HG03575 (cell line): ENCODE results near the gene TTYH3.
"Not testable (repeated sequence)": the region's sequence is repeated elsewhere in the genome, so short reads cannot be mapped to it uniquely, and the experiment has no call there.

ENCODE experiments used
- ATAC-seq: cut with Tn5 transposase; IDR thresholded peaks from one replicate; pipeline ENCODE4 v1.9.1; 2021; ENCODE audit not compliant: unreplicated experiment, insufficient number of reproducible peaks, low FRiP score; ENCODE audit errors: extremely low read depth

The TTYH3 gene

DNA sequence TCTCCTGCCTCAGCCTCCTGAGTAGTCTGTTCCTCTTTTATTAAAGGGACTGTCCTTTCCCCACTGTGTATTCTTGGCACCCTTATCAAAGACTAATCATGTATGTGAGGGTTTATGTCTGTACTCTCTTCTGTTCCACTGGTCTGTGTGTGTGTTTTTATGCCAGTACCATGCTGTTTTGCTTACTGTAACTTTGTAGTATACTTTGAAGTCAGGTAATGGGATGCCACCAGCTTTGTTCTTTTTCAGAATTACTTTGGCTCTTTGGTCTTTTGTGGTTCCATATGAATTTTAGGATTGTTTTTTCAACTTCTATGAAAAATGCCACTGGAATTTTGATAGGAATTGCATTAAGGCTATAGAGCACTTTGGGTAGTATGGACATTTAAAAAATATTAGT is 42.1 kb downstream of the TTYH3 start:
- no peak for ATAC-seq

DNA sequence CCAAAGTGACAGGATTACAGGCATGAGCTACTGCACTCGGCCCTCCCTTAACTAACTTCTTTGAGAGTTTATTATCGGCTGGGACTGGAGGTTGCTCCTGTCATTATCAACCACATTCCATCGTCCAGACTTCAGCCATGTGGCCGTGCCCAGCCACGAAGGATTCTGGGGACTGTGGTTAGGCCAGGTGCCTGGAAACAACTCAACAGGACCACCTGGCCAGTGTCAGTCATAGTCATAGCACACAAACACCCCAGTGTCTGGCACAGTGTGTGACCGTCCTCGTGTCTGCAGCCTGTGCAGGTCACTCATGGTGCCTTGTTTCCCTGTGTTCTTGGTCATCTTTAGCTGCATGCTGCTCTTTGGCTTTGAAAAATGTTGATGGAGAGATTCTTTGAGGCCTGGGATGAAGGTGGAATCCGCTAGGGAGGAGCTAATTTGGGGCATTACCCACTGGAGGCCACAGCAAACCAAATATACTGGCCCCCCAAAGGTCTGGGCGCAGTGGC is 43.5 kb downstream of the TTYH3 start:
- ATAC-seq, result no peak

DNA sequence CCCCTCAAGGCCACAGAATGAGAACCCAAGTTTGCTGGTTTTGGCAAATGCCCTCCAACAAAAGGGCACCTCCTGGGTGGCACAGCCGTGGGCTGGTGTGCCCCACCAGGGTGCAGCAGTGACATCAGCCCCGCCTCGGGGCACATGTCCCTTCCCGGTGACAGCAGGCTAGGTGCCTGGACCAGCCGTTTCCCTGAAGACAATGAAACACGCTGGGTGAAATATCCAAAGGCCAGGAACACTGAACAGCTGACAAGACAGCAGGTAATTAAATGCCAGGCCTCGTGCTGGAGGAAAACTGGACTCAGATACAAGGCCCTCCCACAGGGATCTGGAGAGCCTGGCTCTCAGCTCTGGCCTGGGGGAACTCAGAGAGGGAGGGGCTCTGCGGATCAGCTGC is 44.8 kb downstream of the TTYH3 start:
- not testable (repeated sequence) for ATAC-seq

DNA sequence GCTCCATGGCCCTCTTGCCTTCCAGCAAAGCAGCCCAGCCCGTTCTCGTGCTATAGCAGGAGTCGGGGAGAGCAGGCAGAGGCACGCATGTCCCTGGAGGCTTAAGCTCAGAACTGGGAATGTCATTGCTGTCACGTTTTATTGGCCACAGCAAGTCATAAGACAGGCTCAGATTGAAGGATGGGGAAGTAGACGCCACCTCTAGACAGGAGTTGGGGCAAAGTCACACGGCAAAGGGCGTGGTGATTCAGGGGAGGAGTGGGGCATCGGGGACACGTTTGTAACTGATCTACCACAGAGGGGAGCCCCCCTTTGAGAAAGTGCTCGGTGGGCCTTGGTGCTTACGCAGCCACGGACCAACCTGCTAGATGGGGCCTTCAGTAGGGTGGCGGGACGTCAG is 46.7 kb downstream of the TTYH3 start:
- not testable (repeated sequence) for ATAC-seq

DNA sequence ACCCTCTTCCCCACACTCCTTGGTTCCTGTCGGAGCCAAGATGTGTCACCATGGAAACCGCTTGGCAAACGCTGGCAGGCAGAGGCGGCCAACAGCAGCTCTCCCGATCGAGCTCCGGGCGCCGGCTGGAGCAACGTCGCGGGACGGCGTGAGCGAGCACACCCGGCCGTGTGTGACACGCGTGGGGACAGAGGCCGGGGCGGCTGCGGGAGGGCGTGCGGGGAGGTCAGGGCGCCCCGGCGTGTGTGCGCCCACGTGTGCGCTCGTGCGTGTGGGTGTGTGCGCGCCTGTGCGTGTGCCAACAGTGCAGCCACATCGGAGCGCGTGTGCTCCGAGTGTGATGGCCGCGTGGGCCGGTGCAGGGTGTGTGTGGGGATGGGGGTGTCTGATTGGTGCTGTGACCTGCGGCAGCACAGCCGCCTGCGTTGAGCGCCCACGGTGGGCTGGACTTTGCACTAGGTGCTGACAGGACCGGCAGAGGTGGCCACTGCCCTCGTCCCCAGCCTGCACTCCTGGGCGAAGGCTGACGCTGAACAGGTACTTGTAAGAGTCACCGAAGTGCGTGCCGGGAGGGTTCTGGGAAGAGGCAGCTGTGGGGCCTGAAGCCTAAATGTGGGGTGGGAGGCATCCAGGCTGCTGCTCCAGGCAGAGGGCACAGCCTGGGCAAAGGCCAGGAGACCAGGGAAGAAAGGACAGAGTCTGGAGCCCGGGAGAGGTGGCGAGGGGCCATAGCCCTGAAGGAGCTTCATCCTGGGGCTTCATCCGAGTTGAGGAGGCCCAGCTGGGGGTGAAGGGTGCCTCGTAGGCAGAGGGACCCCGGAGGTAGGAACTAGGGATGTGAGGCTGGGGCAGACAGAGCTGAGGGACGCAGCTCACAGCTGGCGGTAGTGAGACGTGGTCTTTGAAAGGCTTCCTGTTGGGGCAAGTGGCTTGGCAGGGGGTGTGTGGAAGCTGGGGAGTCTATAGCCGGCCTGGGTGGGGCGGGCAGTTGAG is 47.6 kb downstream of the TTYH3 start:
- ATAC-seq, result not testable (repeated sequence)

DNA sequence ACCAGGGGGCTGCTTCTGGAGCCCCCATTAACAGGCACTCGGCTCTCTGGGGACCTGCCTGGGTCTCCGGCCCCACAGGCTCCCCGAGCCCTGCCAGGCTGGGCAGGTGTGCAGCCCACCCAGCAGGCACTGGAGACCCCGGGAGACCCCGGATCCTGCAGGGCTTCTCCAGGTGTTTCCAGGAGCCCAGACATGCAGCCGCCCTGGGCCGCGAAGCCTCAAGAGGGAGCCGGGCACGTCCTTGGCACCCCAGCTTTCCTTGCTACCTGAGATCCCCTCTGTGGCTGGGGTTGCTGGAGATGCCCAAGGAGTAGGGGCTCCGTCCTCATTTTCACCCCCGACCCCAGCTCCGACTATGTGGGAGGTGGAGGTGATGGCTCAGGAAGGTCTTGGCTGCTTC is 48.5 kb downstream of the TTYH3 start:
- no peak for ATAC-seq

DNA sequence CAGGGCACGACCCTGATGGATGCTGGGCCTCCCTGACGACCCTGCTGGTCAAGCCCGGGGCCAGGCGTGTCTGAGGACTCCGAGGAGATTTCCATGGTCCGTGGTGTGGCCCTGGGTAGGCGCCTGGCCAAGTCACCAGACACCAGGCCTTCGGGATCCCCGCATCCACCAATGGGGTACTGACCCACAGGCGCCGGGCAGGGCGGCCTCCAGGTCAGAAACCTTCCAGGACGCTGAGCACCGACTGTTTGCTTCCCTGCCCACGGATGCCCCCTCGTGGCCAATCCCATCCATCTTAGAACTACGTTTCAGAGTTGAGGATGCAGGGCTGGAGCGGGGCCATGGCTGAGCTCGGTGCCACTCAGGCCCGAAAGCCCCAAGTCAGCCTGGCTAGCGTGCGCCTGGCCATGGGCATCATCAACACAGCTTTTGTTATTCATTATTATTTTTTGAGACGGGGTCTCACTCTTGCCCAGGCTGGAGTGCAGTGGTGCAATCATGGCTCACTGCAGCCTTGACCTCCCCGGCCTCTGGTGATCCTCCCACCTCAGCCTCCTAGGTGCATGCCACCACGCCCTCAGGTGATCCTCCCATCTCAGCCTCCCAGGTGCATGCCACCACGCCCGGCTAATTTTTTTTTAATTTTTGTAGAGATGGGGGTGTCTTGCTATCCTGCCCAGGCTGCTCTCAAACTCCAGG is 49.2 kb downstream of the TTYH3 start:
- no peak for ATAC-seq

DNA sequence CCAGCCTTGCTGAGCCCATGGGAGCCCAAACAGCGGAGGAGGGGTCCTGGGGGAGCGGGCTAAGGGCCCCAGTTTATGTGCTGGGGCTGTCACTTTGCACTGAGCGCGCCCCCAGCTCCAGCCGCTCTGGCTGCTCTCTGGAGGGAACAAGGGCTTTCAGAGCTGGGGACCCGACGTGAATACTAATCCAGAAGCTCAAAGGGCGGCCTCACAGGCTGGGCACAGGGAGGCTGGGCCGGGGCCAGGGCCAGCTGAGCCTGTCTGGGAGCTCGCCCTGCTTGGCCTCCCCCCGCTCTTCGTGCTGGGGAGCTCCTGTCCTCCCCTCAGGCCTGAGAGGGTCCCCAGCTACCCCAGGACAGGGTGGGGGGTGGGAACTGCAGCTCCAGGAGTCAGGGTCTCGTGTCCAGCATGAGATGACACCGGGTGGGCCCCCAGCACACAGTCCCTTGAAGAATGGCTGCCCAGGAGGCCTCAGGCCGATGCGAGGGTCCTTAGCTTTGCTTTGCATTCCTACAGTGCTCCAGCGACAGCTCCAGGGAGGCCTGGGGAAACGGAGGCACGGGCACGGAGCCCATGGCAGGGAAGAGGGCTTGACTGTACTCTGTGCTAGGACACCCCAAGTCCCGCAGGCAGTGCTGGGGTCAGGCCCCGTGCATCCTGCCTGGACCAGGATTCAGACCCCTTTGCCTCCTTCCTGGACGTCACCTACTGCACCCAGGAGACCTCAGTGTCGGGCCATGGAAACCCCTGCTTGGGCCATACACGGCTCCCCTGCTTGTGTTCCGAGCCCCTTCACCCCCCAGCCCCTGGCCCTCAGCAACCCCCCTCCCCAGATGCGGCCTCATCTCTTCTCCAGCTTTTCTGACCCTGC is 50.4 kb downstream of the TTYH3 start:
- no peak for ATAC-seq

DNA sequence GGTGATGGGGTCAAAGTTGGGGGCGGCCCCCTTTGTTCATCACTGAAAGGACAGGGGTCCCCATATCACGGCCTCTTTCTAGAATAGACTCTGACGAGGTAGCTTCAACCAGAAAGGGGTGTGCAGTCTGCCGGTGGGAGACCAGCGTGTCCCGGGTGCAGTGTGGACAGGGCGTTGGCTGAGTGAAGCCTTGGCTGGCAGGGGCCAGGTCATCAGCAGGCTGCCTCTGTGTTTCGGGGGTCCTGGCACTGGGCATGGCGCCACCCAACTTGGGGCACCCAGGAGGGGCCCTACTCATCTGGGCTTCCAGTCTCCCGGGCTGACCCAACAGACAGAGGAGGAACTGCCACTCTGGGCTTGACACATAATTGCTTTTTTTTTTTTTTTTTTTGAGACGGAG is 52.7 kb downstream of the TTYH3 start:
- no peak for ATAC-seq

DNA sequence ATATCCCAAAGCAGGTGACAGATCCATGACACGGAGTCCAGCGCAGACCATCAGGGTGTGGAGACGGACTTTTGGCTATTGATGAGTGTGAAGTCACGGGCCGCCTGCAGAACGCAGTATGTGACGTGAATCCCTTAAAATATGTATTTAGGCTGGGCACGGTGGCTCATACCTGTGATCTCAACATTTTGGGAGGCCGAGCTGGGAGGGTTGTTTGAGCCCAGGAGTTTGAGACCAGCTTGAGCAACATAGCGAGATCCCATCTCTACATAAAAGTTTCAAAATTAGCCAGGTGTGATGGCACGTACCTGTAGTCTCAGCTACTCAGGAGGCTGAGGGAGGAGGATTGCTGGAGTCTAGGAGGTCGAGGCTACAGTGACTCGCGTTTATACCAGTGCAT is 54.3 kb downstream of the TTYH3 start:
- no peak for ATAC-seq

DNA sequence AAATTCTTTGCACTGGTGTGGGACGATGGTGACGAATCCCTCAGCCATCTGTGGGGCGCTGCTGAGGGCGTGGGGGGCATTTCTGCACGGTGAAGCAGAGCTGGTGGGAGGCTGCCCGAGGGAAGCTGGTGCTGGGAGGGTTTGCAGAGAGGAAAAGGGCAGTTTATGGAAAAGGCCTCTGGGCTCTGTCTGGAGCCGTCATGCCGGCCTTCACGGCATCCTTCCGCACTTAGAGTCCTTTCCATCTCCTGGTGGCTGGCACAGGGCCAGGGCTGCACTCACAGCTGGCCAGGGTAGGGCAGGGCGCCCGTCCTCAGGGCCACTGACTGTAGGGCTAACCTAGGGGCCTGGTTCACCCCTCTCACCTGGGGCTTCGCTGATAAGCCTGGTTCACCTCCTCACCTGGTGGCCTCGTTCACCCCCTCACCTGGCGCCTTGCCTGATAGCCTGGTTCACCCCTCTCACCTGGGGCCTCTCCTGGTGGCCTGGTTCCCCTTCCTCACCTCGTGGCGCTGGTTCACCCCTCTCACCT is 55.6 kb downstream of the TTYH3 start:
- ATAC-seq, result no peak

DNA sequence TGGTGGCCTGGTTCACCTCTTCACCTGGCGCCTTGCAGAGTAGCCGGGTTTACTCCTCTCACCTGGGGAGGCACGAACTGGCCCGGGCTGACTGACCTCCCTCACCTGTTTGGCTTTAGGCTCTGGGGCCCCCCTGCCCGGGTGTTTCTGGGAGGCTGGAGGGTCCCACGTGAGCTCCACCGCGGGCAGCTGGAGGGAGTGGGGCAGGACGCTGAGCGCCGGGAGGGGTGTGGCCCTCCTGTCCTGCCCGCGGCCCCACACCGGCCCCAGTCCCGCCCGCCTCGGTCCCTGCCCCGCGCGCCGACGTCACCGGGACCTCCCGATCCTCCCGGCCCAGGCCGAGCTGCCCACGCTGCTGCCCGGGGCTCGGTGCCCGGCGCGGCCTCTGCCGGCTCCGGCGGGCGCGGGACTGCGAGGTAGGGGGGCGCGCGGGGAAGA is 56.1 kb downstream of the TTYH3 start, which contains the start of gene AMZ1:
TSS of gene AMZ1 (plus strand) at position 322 of the 438 bp plus-strand sequence. CDS start 12,250 bp downstream, outside the sequence.
- no peak for ATAC-seq

DNA sequence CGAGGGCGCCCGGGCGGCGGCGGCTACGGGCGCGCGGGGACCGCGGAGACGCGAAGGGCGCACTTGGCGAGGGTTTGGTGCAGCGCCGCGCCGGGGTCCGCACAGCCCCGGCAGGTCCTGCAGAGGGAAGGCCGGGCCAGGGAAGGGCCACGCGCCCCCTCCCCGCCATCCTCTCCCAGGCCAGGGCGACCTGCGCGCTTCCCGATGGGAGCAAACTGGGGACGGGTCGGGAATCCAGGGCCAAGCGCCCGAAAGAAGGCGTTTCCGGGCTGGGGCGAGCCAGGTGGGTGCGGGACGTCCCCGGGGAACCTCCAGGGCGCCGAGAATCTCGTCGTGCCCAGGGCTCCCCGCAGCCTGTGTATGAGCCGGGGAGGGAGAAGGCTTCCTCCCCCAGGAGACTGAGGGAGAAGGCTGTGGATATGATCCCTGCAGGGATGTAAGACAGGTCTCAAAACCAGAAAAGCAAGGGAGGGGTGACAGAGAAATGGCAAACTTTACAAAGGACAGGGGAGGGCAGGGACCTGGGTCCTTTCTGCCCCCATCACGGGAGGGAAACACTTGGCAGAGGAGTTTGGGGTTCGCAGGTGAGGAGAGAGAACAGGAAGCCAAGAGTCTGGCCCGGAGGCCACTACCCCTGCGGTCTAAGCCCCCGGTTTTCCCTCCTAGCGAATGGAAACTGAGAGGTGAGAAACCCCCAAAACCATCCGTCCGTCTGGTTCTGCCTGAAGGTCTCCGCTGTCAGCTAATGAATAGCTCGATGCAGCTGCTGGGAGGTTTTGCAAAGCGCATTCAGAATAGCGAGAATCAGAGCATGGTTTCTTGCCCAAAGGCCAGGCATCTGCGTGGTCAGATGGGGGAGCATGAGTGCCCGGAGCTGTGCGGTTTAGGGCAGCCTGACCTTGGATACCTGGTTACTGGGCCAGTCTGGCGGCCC is 56.9 kb downstream of the TTYH3 start:
- ATAC-seq, result peak; percentile 66

DNA sequence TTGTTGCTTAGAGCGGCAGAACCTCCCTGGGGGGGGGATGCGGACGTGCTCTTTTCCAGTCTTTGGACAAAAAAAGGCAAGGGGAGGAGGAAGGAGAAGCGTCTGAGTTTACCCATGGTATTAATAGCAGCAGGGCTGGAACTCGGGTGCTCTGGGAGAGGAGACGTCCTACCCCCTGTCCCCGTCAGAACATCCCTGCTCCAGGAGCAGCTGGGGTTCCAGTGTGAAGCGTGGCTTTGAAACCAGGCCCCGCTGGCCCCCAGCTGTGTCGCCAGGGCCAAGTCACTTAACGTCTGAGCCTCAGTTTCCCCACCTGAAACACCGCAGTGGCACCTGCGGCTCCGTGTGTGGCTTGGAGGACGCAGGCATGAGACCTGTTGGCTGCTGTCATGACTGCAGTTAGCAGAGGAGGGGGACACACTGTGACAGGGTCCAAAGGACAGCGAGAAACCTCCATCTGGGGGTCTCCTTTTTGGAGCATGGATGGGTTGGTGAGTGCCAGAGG is 57.6 kb downstream of the TTYH3 start:
- no peak for ATAC-seq

DNA sequence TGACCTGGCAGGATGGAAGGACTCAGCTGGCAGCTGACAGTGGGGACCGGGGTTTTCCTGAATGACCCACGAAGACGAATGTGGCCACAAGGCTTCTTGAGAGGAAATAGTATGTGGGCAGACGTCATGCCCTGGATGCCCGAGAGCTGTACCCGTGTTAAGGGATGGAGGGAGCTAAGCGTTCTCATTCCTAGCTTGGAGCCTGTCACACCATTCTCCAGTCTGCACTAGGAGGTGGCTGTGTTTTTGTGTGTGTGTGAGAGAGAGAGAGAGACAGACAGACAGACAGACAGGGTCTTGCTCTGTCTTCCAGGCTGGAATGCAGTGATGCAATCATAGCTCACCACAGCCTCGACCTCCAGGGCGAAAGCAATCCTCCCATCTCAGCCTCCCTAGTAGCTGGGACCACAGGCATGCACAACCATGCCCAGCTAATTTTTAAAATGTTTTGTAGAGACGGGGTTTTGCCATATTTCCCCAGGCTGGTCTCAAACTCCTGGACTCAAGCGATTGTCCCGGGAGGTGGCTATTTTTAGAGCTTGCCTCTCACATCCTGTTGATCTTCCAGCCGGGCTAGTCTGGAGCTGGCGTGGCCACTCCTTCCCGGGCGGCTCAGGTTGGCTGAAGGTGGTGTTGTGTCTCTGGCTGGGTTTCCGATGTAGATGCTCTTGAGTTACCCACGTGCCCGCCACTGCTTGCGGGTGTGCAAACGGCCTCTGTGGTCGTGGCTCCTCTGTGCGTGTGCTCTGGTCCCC is 58.3 kb downstream of the TTYH3 start:
- no peak for ATAC-seq

DNA sequence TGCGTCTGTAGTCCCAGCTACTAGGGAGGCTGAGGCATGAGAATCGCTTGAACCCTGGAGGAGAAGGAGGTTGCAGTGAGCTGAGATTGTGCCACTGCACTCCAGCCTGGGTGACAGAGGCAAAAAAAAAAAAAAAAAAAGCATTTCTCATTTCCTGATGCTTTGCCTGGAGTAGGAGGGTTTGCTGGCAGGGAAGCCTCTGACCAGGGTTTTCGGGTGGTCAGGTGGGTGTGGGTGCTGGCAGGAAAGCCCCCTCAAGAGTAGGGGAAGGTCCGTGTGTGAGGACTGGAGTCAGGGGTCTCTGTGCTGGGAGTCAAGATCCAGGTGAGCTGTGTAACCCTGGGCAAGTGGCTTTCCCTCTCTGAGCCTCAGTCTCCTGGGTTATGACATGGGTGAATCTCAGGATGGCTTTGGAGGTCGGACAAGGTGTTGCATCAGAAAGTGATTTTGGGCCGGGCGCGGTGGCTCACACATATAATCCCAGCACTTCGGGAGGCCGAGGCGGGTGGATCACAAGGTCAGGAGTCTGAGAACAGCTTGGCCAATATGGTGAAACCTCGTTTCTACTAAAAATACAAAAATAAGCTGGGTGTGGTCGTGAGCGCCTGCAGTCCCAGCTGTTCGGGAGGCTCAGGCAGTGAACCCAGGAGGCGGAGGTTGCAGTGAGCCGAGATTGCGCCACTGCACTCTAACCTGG is 59.4 kb downstream of the TTYH3 start:
- ATAC-seq, result no peak
